AG04449 (cell line): Measurements from ENCODE around the gene SPTBN1.

ENCODE experiments used
- CTCF ChIA-PET: fragments of 350-600 bp; formaldehyde crosslinking; extraction: SDS; loops from one replicate; lab custom pipeline; 2021; ENCODE audit warnings: antibody characterized with exemption; lab: Yijun Ruan, JAX
- POLR2A ChIA-PET: fragments of 400-600, 350-600 bp; formaldehyde crosslinking; extraction: SDS; loops from one replicate; lab custom pipeline; 2020; ENCODE audit warnings: antibody characterized with exemption, inconsistent platforms; lab: Yijun Ruan, JAX
- DNase-seq: peaks from one replicate; pipeline ENCODE4 v3.0.0-alpha.2; 2010; ENCODE audit warnings: low read depth, low spot score
- H3K4me3 ChIP-seq: 2 replicates; pipeline ENCODE4 v1.5.1; 2011; ENCODE audit warnings: low read depth, mild to moderate bottlenecking, control low read depth, low read length
- CTCF ChIP-seq: IDR thresholded peaks from one replicate; pipeline ENCODE4 v1.5.1; 2011; ENCODE audit warnings: mild to moderate bottlenecking, moderate library complexity, low read length, control low read depth, inconsistent platforms; ENCODE audit not compliant: insufficient read depth; ENCODE audit errors: missing control alignments

Gene SPTBN1

GRCh38 chr2:54670485-54671009, 214.4 kb downstream of the SPTBN1 start:
- TF ChIP-seq CTCF = no peak
- POLR2A ChIA-PET = no interaction called here
- CTCF ChIA-PET = interaction anchor here (1.1 kb wide), 1 partner anchor 494 kb away, joined by 3 read pairs; no protein-coding TSS in a partner anchor
- no peak overlapping the region for H3K4me3 ChIP-seq
- DNase-seq = no peak

DNA sequence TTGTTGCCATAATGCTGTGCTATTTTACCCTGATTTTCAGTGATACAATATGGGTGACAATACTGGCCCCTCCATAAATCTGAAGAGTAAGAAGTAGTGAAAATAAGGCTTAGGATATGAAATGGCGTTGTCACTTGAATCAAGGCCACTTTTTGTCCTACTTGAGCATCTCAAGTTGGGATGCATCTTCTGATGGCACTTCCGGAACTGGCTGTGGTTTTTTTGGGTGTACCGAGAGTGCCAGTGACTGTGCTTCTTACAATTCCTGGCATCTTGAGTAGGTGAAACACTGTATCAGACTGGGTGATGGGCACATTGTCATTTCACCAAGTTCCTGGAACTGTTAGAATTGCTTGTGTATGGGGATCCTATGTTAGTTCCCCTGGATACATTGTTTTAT, 214.9 kb downstream of the SPTBN1 start:
- ChIA-PET POLR2A (no interaction called here), CTCF (interaction anchor here (1.1 kb wide), 1 partner anchor 494 kb away, joined by 3 read pairs; no protein-coding TSS in a partner anchor)
- no peak for TF ChIP-seq CTCF
- no peak for DNase-seq
- no peak overlapping the region for H3K4me3 ChIP-seq

DNA sequence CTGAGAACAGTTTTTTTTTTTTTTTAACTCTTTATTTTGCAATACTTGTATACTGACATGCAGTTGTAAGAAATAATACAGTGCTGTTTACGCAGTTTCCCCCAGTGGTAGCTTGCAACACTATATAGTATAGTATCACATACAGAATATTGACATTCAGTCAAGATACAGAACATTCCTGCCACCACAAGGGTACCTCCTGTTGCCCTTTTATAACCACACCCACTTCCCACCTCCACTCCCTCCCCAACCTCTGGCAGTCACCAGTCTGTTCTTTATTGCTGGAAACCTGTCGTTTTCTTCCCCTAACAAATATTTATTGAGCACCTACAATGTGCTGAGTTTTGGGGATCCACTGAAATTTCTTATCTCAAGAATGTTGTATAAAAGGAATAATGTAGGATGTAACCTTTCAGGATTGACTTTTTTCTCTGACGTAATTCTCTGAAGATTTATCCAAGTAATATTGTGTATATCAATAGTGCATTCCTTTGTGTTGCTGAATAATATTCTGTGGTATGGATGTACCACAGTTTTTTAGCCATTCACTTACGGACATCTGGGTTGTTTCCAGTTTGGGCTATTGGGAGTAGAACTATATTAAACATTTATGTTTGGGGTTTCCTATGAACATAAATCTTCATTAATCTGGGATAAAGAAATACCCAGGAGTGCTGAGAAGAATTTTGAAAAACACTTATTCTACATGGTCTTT, 215.9 kb downstream of the SPTBN1 start:
- POLR2A ChIA-PET = no interaction called here
- no peak for TF ChIP-seq CTCF
- CTCF ChIA-PET = interaction anchor here (1.2 to 2.2 kb wide), 2 partner anchors 11 to 25 kb away, joined by 3 to 6 read pairs; no protein-coding TSS in a partner anchor
- DNase-seq = no peak
- H3K4me3 ChIP-seq = no peak overlapping the region

DNA sequence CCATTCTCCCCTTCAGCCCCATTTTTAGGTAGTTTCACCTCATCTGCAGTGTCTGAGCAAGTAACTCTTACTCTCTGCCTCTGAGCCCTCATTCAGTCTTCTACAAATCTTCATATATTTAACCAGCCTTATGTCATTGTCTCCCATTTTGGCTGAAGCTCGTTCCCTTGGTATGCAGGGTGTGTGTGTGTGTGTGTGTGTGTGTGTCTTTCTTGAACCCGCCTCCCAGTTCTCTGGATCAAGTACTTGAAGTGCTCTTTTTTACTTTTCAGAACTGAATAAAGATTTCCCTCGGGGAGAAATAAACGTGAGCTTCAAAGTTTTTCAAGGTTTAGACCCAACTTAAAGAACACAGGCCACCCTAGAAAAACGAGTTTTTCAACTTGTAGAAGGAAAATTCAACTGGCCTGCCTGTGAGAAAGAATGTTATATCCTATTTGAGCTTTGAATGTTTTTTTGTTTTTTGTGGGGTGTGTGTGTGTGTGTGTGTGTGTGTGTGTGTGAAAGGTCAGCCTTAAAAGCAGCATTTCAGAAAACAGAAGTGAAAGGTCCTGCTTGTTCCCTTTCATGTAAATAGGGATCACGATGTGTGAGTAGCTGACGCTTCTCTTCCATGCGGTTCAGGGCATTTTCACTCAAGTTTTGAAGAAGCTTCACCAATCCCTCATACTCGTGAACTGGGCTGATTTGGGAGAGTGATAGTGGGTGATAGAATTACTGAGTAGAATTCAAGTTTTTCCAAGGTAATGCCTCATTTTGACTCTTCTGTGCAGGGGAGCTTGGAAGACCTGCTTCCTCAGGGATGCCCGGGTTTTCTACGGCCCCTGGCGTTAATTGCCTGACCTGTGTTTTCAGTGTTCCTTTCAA, 216.7 kb downstream of the SPTBN1 start:
- no peak for TF ChIP-seq CTCF
- no peak for DNase-seq
- no peak overlapping the region for H3K4me3 ChIP-seq
- ChIA-PET POLR2A (no interaction called here), CTCF (interaction anchor here (0.8 to 2.2 kb wide), 4 partner anchors 12 to 43 kb away, joined by 3 to 6 read pairs (median 3); no protein-coding TSS in a partner anchor)

DNA sequence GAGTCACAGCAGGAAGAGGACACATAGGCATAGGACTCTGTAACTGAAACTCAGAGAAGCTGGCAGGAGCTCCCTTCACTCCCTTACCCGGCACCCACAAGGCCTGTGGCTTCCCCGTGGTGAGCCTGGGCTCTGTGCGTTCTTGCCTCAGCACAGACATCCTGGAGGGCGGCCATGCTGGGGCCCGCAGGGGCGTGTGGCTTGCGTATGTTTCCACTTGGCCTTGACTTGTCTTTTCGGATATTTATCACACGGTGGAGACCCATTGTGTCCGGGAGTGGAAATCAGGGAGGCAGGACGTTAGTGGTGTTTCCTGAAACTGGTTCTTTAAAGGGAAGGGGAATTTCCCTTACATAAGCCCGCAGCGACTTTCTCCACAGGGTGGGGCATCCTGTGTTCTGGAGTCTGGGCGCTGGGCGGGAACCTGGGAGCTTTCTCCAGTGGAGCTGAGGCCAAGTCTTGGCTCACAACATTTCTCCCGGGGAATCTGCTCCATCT, 217.4 kb downstream of the SPTBN1 start:
- ChIA-PET CTCF (interaction anchor here (0.8 to 2.2 kb wide), 2 partner anchors 12 to 44 kb away, joined by 3 to 6 read pairs; no protein-coding TSS in a partner anchor), POLR2A (no interaction called here)
- H3K4me3 ChIP-seq = no peak overlapping the region
- no peak for TF ChIP-seq CTCF
- DNase-seq = no peak
